H1 (cell line): ENCODE data around the gene GNAQ. TPM values are rescaled to one million over a fixed set of nuclear protein-coding genes. Genes with fewer than 3 reads are reported as not detected.

ENCODE experiments used
- CTCF ChIA-PET: fragments of 300-600 bp; sonication (Branson Sonifier 250); formaldehyde crosslinking; loops from one replicate; lab custom pipeline; 2021; ENCODE audit not compliant: partially characterized antibody; lab: Charles Lee
- POLR2A ChIA-PET: fragments of 300-600 bp; sonication (Branson Sonifier 250); formaldehyde crosslinking; loops from one replicate; lab custom pipeline; 2021; ENCODE audit warnings: inconsistent platforms; ENCODE audit not compliant: partially characterized antibody; lab: Charles Lee
- DNase-seq, 2 experiments: peaks; one replicate each; pipeline versions ENCODE4 v3.0.0 to v3.0.0-alpha.2; 2010 to 2022; ENCODE audit warnings: low spot score in 2 of 2, low read depth in 1 of 2, mixed read lengths in 1 of 2
- FAIRE-seq: peaks from 2 replicates; lab custom pipeline; 2011; peaks lifted over from hg19 to GRCh38; lab: Jason Lieb, UNC
- H2AFZ ChIP-seq: 2 replicates; pipeline ENCODE4 v1.8.1; 2012; ENCODE audit warnings: low read length, inconsistent platforms
- H2AK5ac ChIP-seq: 2 replicates; pipeline ENCODE4 v1.6.1; 2013; ENCODE audit warnings: low read depth, low read length
- H2BK120ac ChIP-seq: replicated peaks from 2 replicates; pipeline ENCODE3; 2013; ENCODE audit warnings: low read depth, low read length, inconsistent platforms
- H2BK12ac ChIP-seq: 2 replicates; pipeline ENCODE4 v1.6.1; 2013; ENCODE audit warnings: low read depth, low read length
- H2BK15ac ChIP-seq: 2 replicates; pipeline ENCODE4 v1.6.1; 2013; ENCODE audit warnings: low read length
- H2BK20ac ChIP-seq: 2 replicates; pipeline ENCODE4 v1.6.1; 2013; ENCODE audit warnings: low read length
- H2BK5ac ChIP-seq: 2 replicates; pipeline ENCODE4 v1.6.1; 2013; ENCODE audit warnings: low read depth, low read length
- H3K14ac ChIP-seq: 2 replicates; pipeline ENCODE4 v1.6.1; 2013; ENCODE audit warnings: inconsistent platforms; ENCODE audit not compliant: insufficient read length
- H3K18ac ChIP-seq: 2 replicates; pipeline ENCODE4 v1.6.1; 2013; ENCODE audit warnings: low read length; ENCODE audit errors: extremely low read depth
- H3K23ac ChIP-seq: 2 replicates; pipeline ENCODE4 v1.6.1; 2013; ENCODE audit warnings: inconsistent platforms; ENCODE audit not compliant: insufficient read length
- H3K23me2 ChIP-seq: 2 replicates; pipeline ENCODE4 v1.6.1; 2013; ENCODE audit warnings: low read depth, low read length
- H3K27ac ChIP-seq: 2 replicates; pipeline ENCODE4 v1.6.1; 2011; ENCODE audit warnings: low read depth, low read length, inconsistent platforms
- H3K27me3 ChIP-seq, 4 experiments: replicated peaks in 1 of 4; 1 replicate in 1 of 4; 2 replicates in 3 of 4; pipeline versions ENCODE4 v1.6.1 to v1.8.1; 2011 to 2013; ENCODE audit warnings: low read length in 3 of 4, mild to moderate bottlenecking in 3 of 4, inconsistent platforms in 2 of 4, mixed read lengths in 2 of 4, moderate library complexity in 1 of 4; ENCODE audit not compliant: control insufficient read depth in 3 of 4, insufficient read depth in 3 of 4; ENCODE audit errors: extremely low read depth in 1 of 4
- H3K36me3 ChIP-seq, 4 experiments: 2 replicates each; pipeline versions ENCODE4 v1.6.1 to v1.8.1; 2011 to 2013; ENCODE audit warnings: mild to moderate bottlenecking in 4 of 4, low read length in 3 of 4, moderate library complexity in 2 of 4, control low read depth in 1 of 4, inconsistent platforms in 1 of 4; ENCODE audit not compliant: insufficient read depth in 4 of 4, control insufficient read depth in 2 of 4
- H3K4ac ChIP-seq: replicated peaks from 2 replicates; pipeline ENCODE3; 2013; ENCODE audit warnings: low read length, low read depth, mixed read lengths, inconsistent platforms; ENCODE audit not compliant: insufficient read length
- H3K4me1 ChIP-seq, 4 experiments: replicated peaks in 1 of 4; 1 replicate in 1 of 4; 2 replicates in 3 of 4; pipeline versions ENCODE4 v1.6.1 to v1.8.1; 2011 to 2013; ENCODE audit warnings: low read length in 3 of 4, inconsistent platforms in 2 of 4, mixed read lengths in 1 of 4; ENCODE audit not compliant: insufficient read depth in 4 of 4, control insufficient read depth in 3 of 4
- H3K4me2 ChIP-seq, 2 experiments: 2 replicates each; pipeline versions ENCODE4 v1.6.1 to v1.8.1; 2011 to 2013; ENCODE audit warnings: low read depth in 2 of 2, low read length in 2 of 2, control low read depth in 1 of 2, inconsistent platforms in 1 of 2, mild to moderate bottlenecking in 1 of 2; ENCODE audit not compliant: insufficient read depth in 1 of 2
- H3K4me3 ChIP-seq, 4 experiments: fragments of 200-600, 300-600 bp in 1 of 4; sonication (generic), shearing (Covaris generic), sonication (Bioruptor Twin) in 1 of 4; 2 replicates each; pipeline versions ENCODE4 v1.5.1 to v1.8.1; 2011 to 2016; ENCODE audit warnings: low read length in 4 of 4, low read depth in 3 of 4, control low read depth in 2 of 4, inconsistent platforms in 2 of 4, mild to moderate bottlenecking in 2 of 4, mixed read lengths in 1 of 4, moderate library complexity in 1 of 4; ENCODE audit not compliant: insufficient read depth in 2 of 4; ENCODE audit errors: extremely low read depth in 1 of 4
- H3K56ac ChIP-seq: replicated peaks from 2 replicates; pipeline ENCODE3; 2013; ENCODE audit warnings: low read depth, mild to moderate bottlenecking, mixed read lengths, low read length, inconsistent platforms; ENCODE audit not compliant: insufficient read length
- H3K79me1 ChIP-seq: 2 replicates; pipeline ENCODE4 v1.6.1; 2013; ENCODE audit warnings: low read depth, low read length, control low read depth
- H3K79me2 ChIP-seq, 2 experiments: 2 replicates each; pipeline versions ENCODE4 v1.6.1 to v1.8.1; 2012 to 2013; ENCODE audit warnings: low read length in 2 of 2, mild to moderate bottlenecking in 2 of 2, inconsistent platforms in 1 of 2; ENCODE audit not compliant: insufficient read depth in 2 of 2, control insufficient read depth in 1 of 2
- H3K9ac ChIP-seq, 4 experiments: replicated peaks in 1 of 4; 1 replicate in 1 of 4; 2 replicates in 3 of 4; pipeline versions ENCODE4 v1.6.1 to v1.8.1; 2011 to 2013; ENCODE audit warnings: low read depth in 3 of 4, low read length in 3 of 4, control low read depth in 2 of 4, mild to moderate bottlenecking in 2 of 4, moderate library complexity in 2 of 4, inconsistent platforms in 1 of 4; ENCODE audit errors: extremely low read depth in 1 of 4
- H3K9me3 ChIP-seq, 2 experiments: 2 replicates each; pipeline versions ENCODE4 v1.6.1 to v1.8.1; 2012 to 2013; ENCODE audit warnings: mild to moderate bottlenecking in 2 of 2, moderate library complexity in 2 of 2, control low read depth in 1 of 2, inconsistent platforms in 1 of 2, low read depth in 1 of 2, low read length in 1 of 2, mixed read lengths in 1 of 2; ENCODE audit not compliant: insufficient read depth in 2 of 2
- H4K20me1 ChIP-seq, 2 experiments: replicated peaks in 1 of 2; 2 replicates each; pipeline versions ENCODE3 to v1.8.1; 2011 to 2013; ENCODE audit warnings: inconsistent platforms in 2 of 2, low read length in 2 of 2, mild to moderate bottlenecking in 1 of 2; ENCODE audit not compliant: insufficient read depth in 2 of 2, control insufficient read depth in 1 of 2
- H4K5ac ChIP-seq: 2 replicates; pipeline ENCODE4 v1.6.1; 2013; ENCODE audit warnings: low read length, low read depth, mixed read lengths, inconsistent platforms; ENCODE audit not compliant: insufficient read length
- H4K8ac ChIP-seq: 2 replicates; pipeline ENCODE4 v1.8.0; 2013; ENCODE audit warnings: mild to moderate bottlenecking, moderate library complexity, low read length, inconsistent platforms; ENCODE audit not compliant: insufficient read depth; ENCODE audit errors: extremely low read depth
- H4K91ac ChIP-seq: replicated peaks from 2 replicates; pipeline ENCODE3; 2013; ENCODE audit warnings: low read length, mixed read lengths, inconsistent platforms; ENCODE audit not compliant: insufficient read length
- ATF3 ChIP-seq: IDR thresholded peaks from 2 replicates; pipeline ENCODE4 v1.6.1; 2011; ENCODE audit warnings: low read depth, mild to moderate bottlenecking, low read length; ENCODE audit not compliant: insufficient read depth
- BCL11A ChIP-seq, 2 experiments: IDR thresholded peaks; one replicate each; pipeline ENCODE4 v1.6.1; 2011; ENCODE audit warnings: low read depth in 2 of 2, low read length in 2 of 2, mild to moderate bottlenecking in 2 of 2
- BRCA1 ChIP-seq: IDR thresholded peaks from 2 replicates; pipeline ENCODE4 v1.6.1; 2012; ENCODE audit warnings: low read depth, low read length, improper control_type of control experiment
- CHD1 ChIP-seq: IDR thresholded peaks from 2 replicates; pipeline ENCODE4 v1.6.1; 2012; ENCODE audit warnings: low read depth, low read length, improper control_type of control experiment
- MAFK ChIP-seq: IDR thresholded peaks from 2 replicates; pipeline ENCODE4 v1.6.1; 2012; ENCODE audit warnings: low read depth, mild to moderate bottlenecking, improper control_type of control experiment, low read length
- MAX ChIP-seq: IDR thresholded peaks from 2 replicates; pipeline ENCODE4 v1.6.1; 2012; ENCODE audit warnings: inconsistent platforms
- POLR2A ChIP-seq, 2 experiments: IDR thresholded peaks; 1 replicate in 1 of 2; 2 replicates in 1 of 2; pipeline ENCODE4 v1.6.1; 2011; ENCODE audit warnings: low read depth in 2 of 2, low read length in 2 of 2, mild to moderate bottlenecking in 2 of 2; ENCODE audit errors: control extremely low read depth in 1 of 2
- SP1 ChIP-seq: IDR thresholded peaks from 2 replicates; pipeline ENCODE4 v1.6.1; 2011; ENCODE audit warnings: low read depth, low read length
- TEAD4 ChIP-seq: IDR thresholded peaks from 2 replicates; pipeline ENCODE4 v1.6.1; 2012; ENCODE audit warnings: low read depth, low read length, inconsistent platforms, mixed read lengths
- WGBS, 2 experiments: shearing (Covaris generic) in 1 of 2; methylation state at CpG; one replicate each; pipeline versions ENCODE4 v1.1.6 to v1.1.7; 2013 to 2015; ENCODE audit warnings: low lambda C conversion rate in 2 of 2, mixed read lengths in 2 of 2, inconsistent platforms in 1 of 2, low coverage in 1 of 2, missing lambda C conversion rate in 1 of 2; ENCODE audit not compliant: insufficient replicate concordance in 2 of 2, insufficient coverage in 1 of 2, insufficient read length in 1 of 2; ENCODE audit errors: extremely low coverage in 1 of 2, missing lambda C conversion rate in 1 of 2; 5-methylcytosine and 5-hydroxymethylcytosine counted together
- polyA plus RNA-seq, 7 experiments: library from polyadenylated mRNA; depleted of rRNA in 3 of 7; stranded (reverse) in 5 of 7; unstranded in 2 of 7; fragments of >200 nt in 5 of 7; fragments of 200-250 nt in 2 of 7; gene quantifications; 1 replicate in 5 of 7; 2 replicates in 1 of 7; 4 replicates in 1 of 7; pipeline versions ENCODE4 v1.2.1 to v1.2.3, GENCODE V29; 2011 to 2013; ENCODE audit warnings: missing spikeins in 2 of 7, mixed read lengths in 2 of 7
- total RNA-seq: library from RNA; stranded (reverse); fragmentation: NEBNext Ultra II Directional; extraction: Animal tissue kit (Norgen Biotek cat#: 25700); gene quantifications from 2 replicates; pipeline ENCODE4 v1.2.1, GENCODE V29; 2021

The GNAQ gene
- total and polyA plus RNA-seq, 2 of the 8 experiments (the other 6 are each of a cell fraction or from before 2014, with no cell fraction given) = 22.8 to 63.8 TPM

- Histone ChIP-seq H4K91ac (no peak overlapping the region), H3K14ac (no peak overlapping the region), H3K23ac (no peak overlapping the region), H3K9me3 (no peaks in the 10 kb centered on the region), H3K4me1 (peaks cover 0 to 6% (median 0%) of the 10 kb centered on the region in 4 experiments; a peak in 5 of 7 replicates), H2BK5ac (no peak overlapping the region), H2BK12ac (no peak overlapping the region), H3K79me2 (peaks cover 0 to 92% of the 10 kb centered on the region in 2 experiments; a peak in 3 of 4 replicates), H2AK5ac (no peak overlapping the region), H4K8ac (no peak overlapping the region), H3K36me3 (no peaks in the 10 kb centered on the region), H3K23me2 (no peaks in the 10 kb centered on the region), H2BK15ac (no peak overlapping the region), H2BK20ac (no peak overlapping the region), H3K4ac (no peak overlapping the region), H2AFZ (no peak overlapping the region), H4K5ac (no peak overlapping the region), H2BK120ac (no peak overlapping the region), H3K56ac (no peak overlapping the region), H3K4me3 (no peak overlapping the region), H3K18ac (no peak overlapping the region), H3K79me1 (no peaks in the 10 kb centered on the region), H3K27ac (no peak overlapping the region), H4K20me1 (peaks cover 5% of the 10 kb centered on the region in 2 experiments), H3K27me3 (no peaks in the 10 kb centered on the region), H3K9ac (no peak overlapping the region), H3K4me2 (no peak overlapping the region)
- no peak for DNase-seq
- WGBS, 2 experiments = 94% methylated on average over 6 of the region's 6 CpGs; no CpG with 5 or more reads in 1 of the 2 experiments
- POLR2A ChIA-PET = interaction anchor here (1.1 kb wide), 1 partner anchor 17 kb away, joined by 3 read pairs; the partner anchor contains the start of gene GNAQ
- CTCF ChIA-PET = interaction anchor here (0.8 to 1.4 kb wide), 2 partner anchors 11 to 21 kb away, joined by 3 to 5 read pairs; no protein-coding TSS in a partner anchor
- no peak for FAIRE-seq
- TF ChIP-seq POLR2A (IDR thresholded peaks at IDR 0.05; ENCODE audit: control extremely low read depth in 1 of 2, low read depth in 2 of 2, low read length in 2 of 2) (no peak), ATF3 (no peak), SP1 (no peak), BRCA1 (no peak), BCL11A (IDR thresholded peaks at IDR 0.05; ENCODE audit: low read depth in 2 of 2, low read length in 2 of 2) (no peak), MAX (no peak), TEAD4 (no peak), CHD1 (no peak), MAFK (no peak)
These were observed 16.8 kb downstream of the GNAQ start for GRCh38 chr9:78014776-78015175.
